Aorta (tissue), 5 donors: ENCODE results near the gene NPDC1. TPM values are rescaled to one million over a fixed set of nuclear protein-coding genes. Genes with fewer than 3 reads are reported as not detected.
A peak's percentile ranks its signal among the peaks of the same experiment; 100 is the strongest.

Experiments
- ATAC-seq: fragments of 200-7000 bp; cut with Tn5 transposase; one replicate; pipeline ENCODE4 v1.9.1; 2022; ENCODE audit warnings: moderate library complexity; ENCODE audit not compliant: low FRiP score
- DNase-seq, 2 donors: peaks; one replicate each; pipeline ENCODE4 v3.0.0-alpha.2; 2020
- H3K27ac ChIP-seq, 2 donors: one replicate each; pipeline ENCODE4 v1.5.1; 2013; ENCODE audit warnings: low read length in 2 of 2, mild to moderate bottlenecking in 2 of 2, moderate library complexity in 2 of 2, control low read depth in 1 of 2, inconsistent platforms in 1 of 2, low read depth in 1 of 2
- H3K27me3 ChIP-seq, 2 donors: one replicate each; pipeline ENCODE4 v1.6.1; 2013; ENCODE audit warnings: control low read depth in 1 of 2, low read length in 1 of 2, mild to moderate bottlenecking in 1 of 2, moderate library complexity in 1 of 2; ENCODE audit not compliant: insufficient read depth in 2 of 2, control insufficient read depth in 1 of 2
- H3K36me3 ChIP-seq, 2 donors: one replicate each; pipeline ENCODE4 v1.6.1; 2013; ENCODE audit warnings: control low read depth in 1 of 2, low read length in 1 of 2, mild to moderate bottlenecking in 1 of 2; ENCODE audit not compliant: insufficient read depth in 2 of 2, control insufficient read depth in 1 of 2
- H3K4me1 ChIP-seq, 2 donors: one replicate each; pipeline ENCODE4 v1.6.1; 2013; ENCODE audit warnings: low read length in 2 of 2, control low read depth in 1 of 2, mild to moderate bottlenecking in 1 of 2, moderate library complexity in 1 of 2; ENCODE audit not compliant: insufficient read depth in 2 of 2, control insufficient read depth in 1 of 2
- H3K4me3 ChIP-seq, 2 donors: one replicate each; pipeline ENCODE4 v1.5.1; 2013; ENCODE audit warnings: low read length in 2 of 2, control low read depth in 1 of 2, mild to moderate bottlenecking in 1 of 2
- H3K9me3 ChIP-seq: one replicate; pipeline ENCODE4 v1.6.1; 2013; ENCODE audit warnings: mild to moderate bottlenecking, low read length; ENCODE audit not compliant: control insufficient read depth
- WGBS, 2 donors: extraction: QIAGEN DNeasy Blood & Tissue Kit; methylation state at CpG; one replicate each; pipeline ENCODE4 v1.1.7; 2013; 5-methylcytosine and 5-hydroxymethylcytosine counted together
- intact Hi-C, 2 donors: fragments of 100-400 bp; cut with DNase I; formaldehyde crosslinking; loops; one replicate each; pipeline versions ENCODE4 v1.14.2 to v1.15.0; 2022
- polyA plus RNA-seq, 2 donors: library from polyadenylated mRNA; stranded (reverse); fragments of 200-250 nt; gene quantifications; one replicate each; pipeline ENCODE4 v1.2.3, GENCODE V29; 2013
- total RNA-seq, 2 donors: library from RNA; stranded (reverse); fragmentation: NEBNext Ultra II Directional; extraction: Animal tissue kit (Norgen Biotek cat#: 25700); gene quantifications; one replicate each; pipeline ENCODE4 v1.2.1, GENCODE V29; 2021
- donor health status: healthy with polysubstance abuse.
- donor health status: Bipolar disorder and iron deficiency.
- donor health status: DM: no; HTN: no; CAD: no.
- donor health status: DM: no; HTN: no; CAD: no.
- donor health status: DM: yes; HTN: yes; CAD: no.

NPDC1 gene
- total and polyA plus RNA-seq, 4 donors, result 26.5 to 217 (median 145) TPM

DNA sequence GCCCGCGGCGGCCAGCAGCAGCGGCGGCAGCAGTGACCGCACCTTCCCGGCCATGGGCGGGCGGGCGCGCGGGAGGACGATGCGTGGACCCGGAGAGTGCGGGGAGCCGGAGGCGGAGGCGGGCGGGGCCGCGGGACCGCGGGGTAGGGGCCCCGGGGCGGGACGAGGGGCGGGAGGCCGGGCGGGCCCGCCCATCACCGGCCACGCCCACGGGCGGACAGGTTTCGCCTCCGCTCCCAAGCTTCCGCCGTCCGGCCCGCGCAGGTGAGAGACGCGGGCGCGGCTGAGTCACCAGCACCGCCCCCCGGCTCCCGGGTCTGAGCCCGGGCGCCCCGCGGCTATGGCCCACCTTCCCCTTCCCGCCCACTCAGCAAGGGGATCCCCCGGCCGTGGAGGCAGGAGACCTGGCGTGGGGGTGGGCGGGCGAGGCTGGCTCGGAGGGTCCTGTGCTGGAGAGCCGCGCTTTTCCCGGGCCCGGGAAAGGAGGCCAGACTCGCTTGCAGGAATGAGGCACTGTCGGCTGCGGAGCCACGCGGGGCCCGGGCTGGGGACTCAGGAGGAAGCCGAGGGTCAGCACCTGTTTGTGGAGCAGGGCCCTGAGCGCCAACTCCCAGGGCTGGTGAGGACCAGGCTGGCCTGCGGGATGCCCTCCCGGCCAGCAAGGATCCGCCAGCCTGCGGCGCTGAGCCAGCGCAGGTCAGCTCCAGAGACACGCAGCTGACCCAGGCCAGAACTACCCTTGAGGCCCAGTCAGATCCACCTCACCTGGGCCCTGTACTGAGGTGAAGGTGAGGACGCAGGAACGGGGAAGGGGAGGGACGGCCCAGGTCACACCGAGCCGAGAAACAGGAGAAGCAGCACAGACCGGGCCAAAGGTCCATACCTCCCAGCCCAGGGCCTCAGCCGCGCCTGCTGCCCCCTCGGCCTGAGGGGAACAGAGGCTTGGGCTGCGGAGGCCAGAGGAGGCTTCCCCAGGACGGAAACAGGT, 8.3 kb upstream of the NPDC1 start, which contains the start of gene ENTPD2:
Gene ENTPD2 (minus strand): TSS at position 118 of the 988 bp plus-strand sequence. CDS start 64 bp downstream, at position 54.
- WGBS, 2 donors, result 30 to 32% methylated on average over 79 to 90 of the region's 90 CpGs
- H3K27ac ChIP-seq, result no peak within 1 kb of the TSS
- ATAC-seq, result no peak
- no peaks in the 10 kb centered on the region for H3K36me3 ChIP-seq
- peak in 1 of 2 donors; percentile 50 for DNase-seq
- H3K27me3 ChIP-seq, result no peaks in the 10 kb centered on the region
- no peaks in the 10 kb centered on the region for H3K4me1 ChIP-seq
- intact Hi-C loops, result no loop called here
- H3K9me3 ChIP-seq, result no peaks in the 10 kb centered on the region
- no peak within 1 kb of the TSS for H3K4me3 ChIP-seq

DNA sequence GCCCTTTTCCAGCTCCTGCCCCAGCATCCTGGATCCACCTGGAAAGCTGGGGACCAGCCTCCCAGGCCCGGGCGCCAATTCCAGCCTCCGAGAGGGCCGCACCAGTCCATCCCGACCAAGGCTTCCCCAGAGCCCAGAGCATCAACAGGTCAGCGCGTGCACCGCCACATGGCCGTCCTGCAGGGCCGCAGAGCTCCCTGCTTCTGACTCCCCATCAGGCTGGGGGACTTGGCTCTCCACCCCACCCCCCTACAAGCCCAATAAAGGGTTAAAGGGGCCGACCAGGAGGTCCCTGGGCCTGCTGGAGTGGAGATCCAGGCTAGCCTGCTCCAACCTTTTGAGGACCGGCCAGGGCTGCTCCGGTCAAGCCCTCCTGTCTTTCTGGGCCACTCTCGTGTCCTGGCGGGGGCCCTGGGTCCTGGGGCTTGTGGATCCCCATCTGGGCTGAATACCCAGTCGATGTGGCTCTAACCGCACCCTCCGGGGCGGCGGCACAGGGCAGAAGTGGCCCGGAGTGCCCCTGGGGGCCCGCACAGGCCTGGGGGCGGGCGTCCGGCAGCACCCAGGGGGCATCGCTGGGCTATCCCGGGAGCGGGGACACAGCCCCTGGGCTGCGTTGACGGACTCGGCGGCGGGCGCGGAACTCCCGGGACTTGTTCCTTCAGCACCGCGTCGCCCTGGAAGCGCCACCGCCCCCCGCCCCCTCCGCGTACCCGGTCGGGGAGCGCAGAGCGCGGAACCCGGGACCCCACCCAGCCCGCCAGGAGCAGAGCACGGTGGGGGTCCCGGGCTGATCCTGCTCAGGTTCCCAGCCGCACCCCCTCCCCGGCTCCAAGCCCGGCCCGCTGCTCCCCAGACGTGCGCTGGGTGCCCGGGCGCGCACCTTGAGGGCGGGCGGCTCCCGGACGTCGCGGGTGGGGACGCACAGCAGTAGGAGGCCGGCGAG, 7.3 kb upstream of the NPDC1 start:
- H3K27ac ChIP-seq, result no peak overlapping the region
- DNase-seq (no peak), ATAC-seq (no peak)
- H3K27me3 ChIP-seq, result no peaks in the 10 kb centered on the region
- intact Hi-C loops, result no loop called here
- no peaks in the 10 kb centered on the region for H3K4me1 ChIP-seq
- no peaks in the 10 kb centered on the region for H3K9me3 ChIP-seq
- no peaks in the 10 kb centered on the region for H3K36me3 ChIP-seq
- WGBS, 2 donors, result 24 to 26% methylated on average over 59 to 71 of the region's 71 CpGs
- no peak overlapping the region for H3K4me3 ChIP-seq

DNA sequence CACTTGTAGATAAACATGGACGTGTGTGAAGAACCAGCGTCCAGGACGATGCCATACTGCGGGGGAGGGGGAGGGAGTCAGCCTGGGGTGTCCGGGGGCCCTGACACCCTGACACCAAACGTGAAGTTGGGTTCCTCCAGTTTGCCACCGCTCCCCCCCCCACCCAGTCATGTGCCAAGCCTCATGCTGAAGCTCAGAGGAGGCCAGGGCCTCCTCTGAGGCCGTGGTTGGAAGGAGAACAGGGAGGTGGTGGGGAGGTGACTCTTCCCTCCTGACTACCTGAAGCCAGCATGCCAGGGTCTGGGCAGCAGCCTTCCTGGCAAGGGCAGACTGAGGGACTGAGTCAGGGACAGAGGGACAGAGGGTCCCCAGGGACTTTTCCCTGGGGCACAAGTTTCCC, 6.3 kb upstream of the NPDC1 start:
- no peaks in the 10 kb centered on the region for H3K4me1 ChIP-seq
- no peaks in the 10 kb centered on the region for H3K27me3 ChIP-seq
- no peak overlapping the region for H3K4me3 ChIP-seq
- intact Hi-C loops, result no loop called here
- H3K36me3 ChIP-seq, result no peaks in the 10 kb centered on the region
- DNase-seq (no peak), ATAC-seq (no peak)
- 74 to 87% methylated on average over 8 of the region's 8 CpGs for WGBS, 2 donors
- no peaks in the 10 kb centered on the region for H3K9me3 ChIP-seq
- no peak overlapping the region for H3K27ac ChIP-seq

DNA sequence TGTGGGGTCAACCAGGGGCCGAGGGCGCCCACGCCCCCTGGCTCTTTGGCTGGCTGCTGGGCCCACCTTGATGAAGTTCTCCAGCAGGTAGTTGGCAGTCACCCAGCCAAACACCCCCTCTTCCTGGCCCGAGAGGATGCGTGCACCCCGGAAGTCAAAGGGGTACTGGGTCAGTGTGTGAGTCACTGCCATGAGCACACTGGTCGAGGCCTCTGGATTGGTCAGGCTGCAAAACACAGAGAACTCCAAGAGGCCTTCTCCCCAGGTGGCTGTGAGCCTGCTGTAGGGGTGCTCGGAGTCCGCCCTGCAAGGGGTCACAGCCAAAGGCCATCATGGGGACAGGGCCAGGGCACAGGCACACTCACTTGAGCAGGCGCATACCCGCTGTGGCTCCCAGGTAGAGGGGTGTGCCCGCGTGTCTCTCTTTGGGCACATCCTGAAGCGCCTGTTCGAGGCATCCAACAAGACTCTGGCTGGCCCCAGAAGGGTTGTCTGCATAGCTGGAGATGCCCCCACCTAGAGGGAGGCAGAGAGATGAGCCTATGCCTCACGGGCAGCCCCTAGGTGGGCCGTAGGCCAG, 5.3 kb upstream of the NPDC1 start:
- Histone ChIP-seq H3K4me1 (no peaks in the 10 kb centered on the region), H3K9me3 (no peaks in the 10 kb centered on the region), H3K27ac (no peak overlapping the region), H3K27me3 (no peaks in the 10 kb centered on the region), H3K36me3 (no peaks in the 10 kb centered on the region), H3K4me3 (no peak overlapping the region)
- no peak for DNase-seq
- no peak for ATAC-seq
- 93 to 94% methylated on average over 16 to 17 of the region's 17 CpGs for WGBS, 2 donors
- intact Hi-C loops, result no loop called here

DNA sequence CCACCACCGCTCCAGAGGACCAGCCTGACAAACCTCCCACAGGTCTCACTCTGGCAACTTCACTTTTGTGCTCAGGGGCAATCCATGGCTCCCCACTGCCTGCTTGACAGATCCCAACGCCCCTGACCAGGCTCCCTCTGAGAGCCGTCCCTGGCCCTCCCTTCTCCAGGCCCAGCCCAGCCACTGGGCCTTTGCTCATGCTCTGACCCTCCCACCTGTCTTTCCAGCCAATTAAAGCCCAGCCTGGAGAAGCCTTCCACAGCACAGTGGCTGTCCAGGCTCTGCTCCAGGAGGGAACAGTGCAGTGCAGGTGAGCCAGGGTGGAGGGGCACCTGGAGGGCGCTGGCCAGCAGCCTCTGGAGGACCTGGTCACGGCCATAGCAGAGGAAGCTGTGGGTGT, 4.6 kb upstream of the NPDC1 start:
- WGBS, 2 donors, result 92 to 98% methylated on average over 4 to 5 of the region's 5 CpGs
- Histone ChIP-seq H3K9me3 (no peaks in the 10 kb centered on the region), H3K36me3 (no peaks in the 10 kb centered on the region), H3K27ac (no peak overlapping the region), H3K27me3 (no peaks in the 10 kb centered on the region), H3K4me1 (no peaks in the 10 kb centered on the region), H3K4me3 (no peak overlapping the region)
- ATAC-seq, result no peak
- intact Hi-C loops, result no loop called here
- DNase-seq, result no peak

DNA sequence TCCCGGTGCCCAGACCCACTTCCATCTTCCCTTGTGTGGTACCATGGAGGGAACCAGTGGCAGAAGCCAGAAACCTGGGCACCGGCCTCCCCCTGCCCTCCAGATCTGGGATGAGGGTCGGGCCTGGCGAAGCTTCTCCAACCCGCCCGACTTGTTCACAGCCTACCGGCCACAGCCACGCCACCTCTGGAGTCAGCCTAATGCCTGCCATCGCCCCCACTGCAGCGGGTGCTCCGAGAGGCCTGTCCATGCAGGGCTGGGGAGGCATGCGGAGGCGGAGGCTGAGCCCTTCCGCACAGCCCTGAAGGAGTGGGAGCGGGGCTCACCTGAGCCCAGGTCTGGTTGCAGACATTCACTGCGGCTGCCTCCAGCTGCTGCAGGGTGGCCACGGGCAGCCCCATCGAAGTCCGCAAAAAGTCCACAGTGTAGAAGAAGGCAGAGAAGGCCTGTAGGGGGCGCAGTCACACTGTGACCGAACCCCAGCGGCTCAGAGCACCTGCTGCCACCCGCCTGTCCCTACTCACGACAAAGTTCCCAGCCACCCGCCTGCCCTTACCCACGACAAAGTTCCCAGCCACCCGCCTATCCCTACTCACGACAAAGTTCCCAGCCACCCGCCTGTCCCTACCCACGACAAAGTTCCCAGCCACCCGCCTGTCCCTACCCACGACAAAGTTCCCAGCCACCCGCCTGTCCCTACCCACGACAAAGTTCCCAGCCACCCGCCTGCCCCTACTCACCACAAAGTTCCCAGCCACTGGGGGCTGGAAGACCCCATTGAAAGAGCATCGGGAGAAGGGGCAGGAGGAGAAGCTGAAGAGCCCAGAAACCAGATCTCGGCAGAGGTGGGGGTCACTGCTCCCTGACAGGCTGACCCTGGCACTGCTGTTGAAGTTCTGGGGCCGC, 3.8 kb upstream of the NPDC1 start:
- no peaks in the 10 kb centered on the region for H3K4me1 ChIP-seq
- no peaks in the 10 kb centered on the region for H3K9me3 ChIP-seq
- WGBS, 2 donors, result 53 to 66% methylated on average over 35 to 38 of the region's 38 CpGs
- ATAC-seq (no peak), DNase-seq (peak in 1 of 2 donors; percentile 59)
- H3K27me3 ChIP-seq, result no peaks in the 10 kb centered on the region
- intact Hi-C loops, result no loop called here
- no peak overlapping the region for H3K4me3 ChIP-seq
- H3K27ac ChIP-seq, result no peak overlapping the region
- no peaks in the 10 kb centered on the region for H3K36me3 ChIP-seq

DNA sequence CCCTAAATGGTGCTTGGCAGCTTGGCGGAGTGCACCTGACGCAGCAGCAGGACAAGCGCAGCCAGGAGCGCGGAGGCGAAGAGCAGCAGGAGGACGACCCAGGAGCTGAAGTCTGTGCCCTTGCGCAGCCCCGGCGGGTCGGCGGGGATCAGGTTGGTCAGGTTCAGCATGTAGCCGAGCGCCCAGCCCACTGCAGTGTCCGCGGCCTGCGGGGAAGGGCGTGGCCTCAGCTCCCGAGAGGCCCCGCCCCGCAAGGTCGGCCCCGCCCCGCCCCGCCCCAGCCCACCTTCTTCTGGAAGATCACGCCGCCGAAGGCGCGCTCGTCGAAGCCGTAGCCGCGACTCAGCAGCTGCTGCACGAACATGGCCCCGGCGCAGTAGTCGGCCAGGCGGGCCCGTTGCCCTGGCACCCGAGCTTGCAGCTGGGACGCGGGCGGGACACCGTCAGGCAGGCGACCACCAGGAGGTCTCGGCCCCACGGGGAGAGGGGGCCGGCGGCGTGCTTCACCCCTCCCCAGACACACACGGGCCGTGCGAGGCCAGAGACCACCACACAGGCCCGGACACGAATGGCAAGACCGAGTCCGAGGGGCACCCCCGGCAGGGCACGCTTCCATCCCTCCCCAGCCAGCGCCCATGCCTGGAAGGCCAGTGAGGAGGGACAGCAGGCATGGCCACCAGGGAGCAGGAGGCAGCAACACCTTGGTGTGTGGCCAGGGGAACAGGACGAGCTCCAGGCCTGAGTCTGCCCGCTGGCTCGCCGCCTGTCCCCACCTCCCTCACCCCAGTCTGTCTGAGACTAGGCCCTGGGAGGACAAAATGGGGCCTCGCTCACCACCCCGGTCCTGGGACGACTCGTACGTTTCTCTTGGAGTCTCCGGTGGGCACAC, 2.9 kb upstream of the NPDC1 start:
- ATAC-seq (no peak), DNase-seq (no peak)
- H3K4me3 ChIP-seq, result no peak overlapping the region
- intact Hi-C loops, result no loop called here
- H3K36me3 ChIP-seq, result no peaks in the 10 kb centered on the region
- no peak overlapping the region for H3K27ac ChIP-seq
- H3K4me1 ChIP-seq, result no peaks in the 10 kb centered on the region
- H3K27me3 ChIP-seq, result no peaks in the 10 kb centered on the region
- whole genome bisulfite sequencing, 2 donors, result 21 to 26% methylated on average over 58 to 72 of the region's 72 CpGs
- no peaks in the 10 kb centered on the region for H3K9me3 ChIP-seq
